H9 (cell line): ENCODE measurements around the gene NID1. TPM values are rescaled to one million over a fixed set of nuclear protein-coding genes. Genes with fewer than 3 reads are reported as not detected.

ENCODE experiments used
- DNase-seq: peaks from one replicate; pipeline ENCODE4 v3.0.0-alpha.2; 2017
- H2AFZ ChIP-seq: one replicate; pipeline ENCODE4 v1.6.1; 2013; ENCODE audit warnings: mild to moderate bottlenecking, low read length, control low read depth, moderate library complexity
- H2AK5ac ChIP-seq: 2 replicates; pipeline ENCODE4 v1.6.1; 2013; ENCODE audit warnings: low read length, control low read depth, mixed read lengths; ENCODE audit not compliant: insufficient read length
- H2BK120ac ChIP-seq: one replicate; pipeline ENCODE4 v1.6.1; 2013; ENCODE audit warnings: low read depth, mild to moderate bottlenecking, low read length, control low read depth, inconsistent platforms; ENCODE audit not compliant: poor library complexity, severe bottlenecking
- H2BK12ac ChIP-seq: 2 replicates; pipeline ENCODE4 v1.6.1; 2013; ENCODE audit warnings: low read length, control low read depth, mixed read lengths, low read depth; ENCODE audit not compliant: insufficient read length
- H2BK15ac ChIP-seq: 2 replicates; pipeline ENCODE4 v1.6.1; 2013; ENCODE audit warnings: low read depth, low read length, control low read depth
- H2BK20ac ChIP-seq: one replicate; pipeline ENCODE4 v1.6.1; 2013; ENCODE audit warnings: low read depth, mild to moderate bottlenecking, low read length, control low read depth, inconsistent platforms; ENCODE audit not compliant: poor library complexity, severe bottlenecking
- H2BK5ac ChIP-seq: 2 replicates; pipeline ENCODE4 v1.6.1; 2013; ENCODE audit warnings: low read length, control low read depth, mixed read lengths; ENCODE audit not compliant: insufficient read length
- H3K14ac ChIP-seq: 2 replicates; pipeline ENCODE4 v1.6.1; 2013; ENCODE audit warnings: low read length, control low read depth; ENCODE audit not compliant: insufficient read depth
- H3K18ac ChIP-seq: 2 replicates; pipeline ENCODE4 v1.6.1; 2013; ENCODE audit warnings: low read depth, mild to moderate bottlenecking, mixed read lengths, low read length, control low read depth; ENCODE audit not compliant: insufficient read length
- H3K23ac ChIP-seq: 2 replicates; pipeline ENCODE4 v1.6.1; 2013; ENCODE audit warnings: low read length, control low read depth, mixed read lengths, low read depth; ENCODE audit not compliant: insufficient read length
- H3K23me2 ChIP-seq: 2 replicates; pipeline ENCODE4 v1.6.1; 2013; ENCODE audit warnings: low read depth, mild to moderate bottlenecking, mixed read lengths, low read length, control low read depth; ENCODE audit not compliant: insufficient read length, poor library complexity, severe bottlenecking
- H3K27ac ChIP-seq: 2 replicates; pipeline ENCODE4 v1.5.1; 2013; ENCODE audit warnings: low read length, control low read depth, mixed read lengths, low read depth; ENCODE audit not compliant: insufficient read length
- H3K27me3 ChIP-seq: 2 replicates; pipeline ENCODE4 v1.6.1; 2013; ENCODE audit warnings: low read length, control low read depth, inconsistent platforms; ENCODE audit not compliant: insufficient read depth
- H3K4ac ChIP-seq: 2 replicates; pipeline ENCODE4 v1.6.1; 2013; ENCODE audit warnings: low read depth, mild to moderate bottlenecking, control low read depth, inconsistent platforms, low read length, moderate library complexity
- H3K4me1 ChIP-seq: 2 replicates; pipeline ENCODE4 v1.6.1; 2013; ENCODE audit warnings: low read length, control low read depth, inconsistent platforms; ENCODE audit not compliant: insufficient read depth
- H3K4me2 ChIP-seq: 2 replicates; pipeline ENCODE4 v1.6.1; 2013; ENCODE audit warnings: low read length, control low read depth, mixed read lengths; ENCODE audit not compliant: insufficient read length, insufficient read depth
- H3K56ac ChIP-seq: 2 replicates; pipeline ENCODE4 v1.6.1; 2013; ENCODE audit warnings: low read depth, mild to moderate bottlenecking, mixed read lengths, low read length, control low read depth; ENCODE audit not compliant: insufficient read length
- H3K79me1 ChIP-seq: 2 replicates; pipeline ENCODE4 v1.6.1; 2013; ENCODE audit warnings: low read depth, mild to moderate bottlenecking, moderate library complexity, low read length, control low read depth, inconsistent platforms; ENCODE audit not compliant: insufficient read depth, poor library complexity, severe bottlenecking
- H3K79me2 ChIP-seq: 2 replicates; pipeline ENCODE4 v1.6.1; 2013; ENCODE audit warnings: low read length, control low read depth, inconsistent platforms; ENCODE audit not compliant: insufficient read depth
- H3K9ac ChIP-seq: 2 replicates; pipeline ENCODE4 v1.6.1; 2013; ENCODE audit warnings: low read length, control low read depth, mixed read lengths; ENCODE audit not compliant: insufficient read length; ENCODE audit errors: extremely low read depth
- H3K9me3 ChIP-seq: one replicate; pipeline ENCODE4 v1.6.1; 2013; ENCODE audit warnings: low read depth, low read length, inconsistent platforms; ENCODE audit not compliant: control insufficient read depth
- H3T11ph ChIP-seq: one replicate; pipeline ENCODE4 v1.6.1; 2013; ENCODE audit warnings: mild to moderate bottlenecking, low read length, control low read depth, inconsistent platforms
- H4K20me1 ChIP-seq: one replicate; pipeline ENCODE4 v1.6.1; 2013; ENCODE audit not compliant: control insufficient read depth, insufficient read length, insufficient read depth
- H4K5ac ChIP-seq: 2 replicates; pipeline ENCODE4 v1.6.1; 2013; ENCODE audit warnings: low read depth, mild to moderate bottlenecking, mixed read lengths, low read length, control low read depth; ENCODE audit not compliant: insufficient read length
- H4K8ac ChIP-seq: replicated peaks from 2 replicates; pipeline ENCODE4 v1.6.1; 2013; ENCODE audit warnings: low read length, control low read depth, mixed read lengths, low read depth; ENCODE audit not compliant: insufficient read length
- H4K91ac ChIP-seq: 2 replicates; pipeline ENCODE4 v1.6.1; 2013; ENCODE audit warnings: low read depth, mild to moderate bottlenecking, moderate library complexity, mixed read lengths, low read length, control low read depth; ENCODE audit not compliant: insufficient read length
- H3K27ac Mint-ChIP-seq, 3 experiments: 2 replicates in 2 of 3; 3 replicates in 1 of 3; pipeline ENCODE4 v1.8.0; 2020 to 2021; ENCODE audit warnings: mixed read lengths in 3 of 3, mild to moderate bottlenecking in 1 of 3, moderate library complexity in 1 of 3
- H3K27me3 Mint-ChIP-seq: 2 replicates; pipeline ENCODE4 v1.8.0; 2021; ENCODE audit warnings: low read depth, mild to moderate bottlenecking, moderate library complexity, mixed read lengths
- H3K36me3 Mint-ChIP-seq, 3 experiments: 2 replicates in 2 of 3; 3 replicates in 1 of 3; pipeline ENCODE4 v1.8.0; 2020 to 2021; ENCODE audit warnings: low read depth in 3 of 3, mixed read lengths in 3 of 3; ENCODE audit not compliant: insufficient read depth in 1 of 3
- H3K4me1 Mint-ChIP-seq, 2 experiments: 2 replicates each; pipeline ENCODE4 v1.8.0; 2020; ENCODE audit warnings: mixed read lengths in 2 of 2
- H3K4me3 Mint-ChIP-seq, 2 experiments: 2 replicates in 1 of 2; 3 replicates in 1 of 2; pipeline ENCODE4 v1.8.0; 2020 to 2021; ENCODE audit warnings: mild to moderate bottlenecking in 2 of 2, mixed read lengths in 2 of 2, moderate library complexity in 1 of 2
- H3K9me3 Mint-ChIP-seq, 2 experiments: 2 replicates in 1 of 2; 3 replicates in 1 of 2; pipeline ENCODE4 v1.8.0; 2020; ENCODE audit warnings: mild to moderate bottlenecking in 2 of 2, mixed read lengths in 2 of 2, moderate library complexity in 1 of 2
- CTCF ChIP-seq: fragments of 200-600 bp; sonication (generic); conservative IDR thresholded peaks from 3 replicates; pipeline ENCODE4 v1.8.0; 2021; ENCODE audit warnings: antibody characterized with exemption, mild to moderate bottlenecking
- WGBS: extraction: QIAGEN DNeasy Blood & Tissue Kit; methylation state at CpG from one replicate; pipeline ENCODE4 v1.1.7; 2013; ENCODE audit warnings: missing lambda C conversion rate, low lambda C conversion rate, mixed read lengths; ENCODE audit not compliant: insufficient read length; ENCODE audit errors: extremely low coverage; 5-methylcytosine and 5-hydroxymethylcytosine counted together
- total RNA-seq: library from RNA; stranded (reverse); gene quantifications from 2 replicates; pipeline ENCODE4 v1.2.1, GENCODE V29; 2021

The NID1 gene
- total RNA-seq, 1 experiment from 2014 or later = 28.5 TPM

GRCh38 chr1:236099355-236099974 lies 34.6 kb upstream of the NID1 start:
- Histone ChIP-seq H3K18ac (no peak overlapping the region), H2AK5ac (no peak overlapping the region), H3K56ac (no peak overlapping the region), H2BK15ac (no peak overlapping the region), H3K14ac (no peak overlapping the region), H4K91ac (no peak overlapping the region), H2BK20ac (no peak overlapping the region), H3K4ac (no peak overlapping the region), H3K27me3 (no peaks in the 10 kb centered on the region; the same call in 1 of the 2 replicates), H4K5ac (no peak overlapping the region), H4K8ac (no peak overlapping the region), H3K9ac (no peak overlapping the region), H3K79me1 (no peaks in the 10 kb centered on the region), H3K79me2 (no peaks in the 10 kb centered on the region), H3K4me2 (no peak overlapping the region), H4K20me1 (no peaks in the 10 kb centered on the region), H2BK5ac (no peak overlapping the region), H3T11ph (no peak overlapping the region), H2BK12ac (no peak overlapping the region), H3K4me1 (peaks cover 2% of the 10 kb centered on the region; the same call in 1 of the 2 replicates), H3K23ac (no peak overlapping the region), H2AFZ (no peak overlapping the region), H3K9me3 (no peaks in the 10 kb centered on the region), H3K23me2 (no peaks in the 10 kb centered on the region), H2BK120ac (no peak overlapping the region), H3K27ac (no peak overlapping the region)
- Mint-ChIP-seq H3K36me3 (peaks cover 7 to 8% (median 7%) of the 10 kb centered on the region in 3 experiments), H3K27me3 (peaks cover 4% of the 10 kb centered on the region), H3K27ac (no peak overlapping the region), H3K4me3 (no peak overlapping the region), H3K4me1 (peaks cover 12% of the 10 kb centered on the region in 2 experiments), H3K9me3 (peaks cover 11 to 17% of the 10 kb centered on the region in 2 experiments; a peak in 4 of 5 replicates)
- DNase-seq = no peak
- no CpG with 5 or more reads among the region's 12 CpGs for WGBS
- no peak for TF ChIP-seq CTCF
